GM21526 (cell line): ENCODE data around the gene SYTL5.
A peak's percentile ranks its signal among the peaks of the same experiment; 100 is the strongest.
"Not testable (repeated sequence)": the region's sequence is repeated elsewhere in the genome, so short reads cannot be mapped to it uniquely, and the experiment has no call there.

Source experiments
- ATAC-seq: cut with Tn5 transposase; IDR thresholded peaks from one replicate; pipeline ENCODE4 v1.9.1; 2021; ENCODE audit warnings: moderate library complexity; ENCODE audit not compliant: unreplicated experiment, low FRiP score

The SYTL5 gene

DNA sequence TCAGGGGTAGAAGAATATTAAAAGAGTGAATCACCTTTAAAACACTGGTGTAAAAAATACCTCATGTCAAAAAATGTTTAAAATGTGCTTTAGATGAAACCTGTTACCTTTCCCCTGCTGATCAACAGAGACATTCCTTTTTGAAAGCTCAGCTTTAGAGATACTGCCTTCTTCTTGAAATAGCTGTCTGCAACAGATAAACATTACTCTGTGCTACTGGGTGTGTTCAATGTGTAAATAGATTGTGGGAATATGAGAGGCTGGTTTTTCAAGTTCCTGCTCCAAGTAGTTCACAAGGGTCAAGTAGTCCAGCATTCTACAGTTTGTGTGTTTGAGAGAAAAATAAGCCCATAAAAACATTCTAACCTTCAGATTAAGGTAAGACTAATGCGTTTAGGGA, at the start of gene SYTL5:
Gene SYTL5, plus strand, starts transcription at position 263 of the 400 bp plus-strand sequence. CDS start 27,337 bp downstream, outside the sequence.
- ATAC-seq, result no peak

DNA sequence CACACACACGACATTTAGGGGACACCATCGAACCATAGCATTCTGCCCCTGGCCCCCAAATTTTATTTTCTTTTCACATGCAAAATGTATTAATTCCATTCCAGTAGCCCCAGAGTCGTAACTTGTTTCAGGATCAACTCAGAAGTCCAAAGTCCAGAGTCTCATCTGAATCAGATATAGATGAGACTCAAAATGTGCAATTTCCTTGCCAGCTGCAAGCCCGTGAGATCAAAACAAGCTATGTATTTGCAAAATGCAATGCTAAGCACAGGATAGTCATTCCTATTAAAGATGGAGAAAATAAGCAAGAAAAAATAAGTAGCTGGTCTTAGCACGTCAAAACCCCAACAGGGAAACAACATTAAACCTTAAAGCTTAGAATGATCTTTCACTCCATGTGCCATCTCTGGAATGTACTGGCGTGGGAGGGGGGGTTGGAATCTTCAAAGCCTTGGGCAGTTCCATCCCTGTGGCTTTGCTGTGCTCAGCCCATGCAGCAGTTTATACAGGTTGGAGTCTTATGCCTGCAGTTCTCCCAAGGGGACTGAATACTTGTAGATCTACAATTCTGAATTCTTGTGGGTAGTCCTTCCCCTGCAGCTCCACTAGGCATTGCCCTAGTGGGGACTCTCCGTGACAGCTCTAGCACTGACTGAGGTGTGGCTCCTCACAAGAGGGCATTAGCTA, 47.7 kb upstream of the SYTL5 start:
- ATAC-seq, result no peak

- no peak for ATAC-seq
Measured at GRCh38 chrX:37959212-37960021, 46.9 kb upstream of the SYTL5 start.

- no peak for ATAC-seq
Measured at GRCh38 chrX:37961118-37961517, 45.2 kb upstream of the SYTL5 start.

DNA sequence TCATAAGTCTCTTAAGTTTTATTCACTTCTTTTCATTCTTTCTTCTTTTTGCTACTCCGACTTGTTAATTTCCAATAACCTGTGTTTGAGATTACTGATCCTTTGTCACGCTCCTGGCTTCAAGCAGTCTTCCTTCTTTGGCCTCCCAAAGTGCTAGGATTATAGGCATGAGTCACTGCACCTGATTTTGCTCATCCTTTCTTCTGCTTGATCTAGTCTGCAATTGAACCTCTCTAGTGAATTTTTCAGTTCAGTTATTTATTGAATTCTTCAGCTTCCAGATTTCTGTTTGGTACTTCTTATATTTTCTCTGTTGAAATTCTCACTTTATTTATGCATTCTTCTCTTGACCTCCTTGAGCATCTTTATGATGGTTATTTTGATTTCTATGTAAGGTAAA, 38.6 kb upstream of the SYTL5 start:
- no peak for ATAC-seq

- no peak for ATAC-seq
Measured at GRCh38 chrX:37975421-37975820, 30.9 kb upstream of the SYTL5 start.

GRCh38 chrX:37976153-37976552, 30.2 kb upstream of the SYTL5 start:
- no peak for ATAC-seq

DNA sequence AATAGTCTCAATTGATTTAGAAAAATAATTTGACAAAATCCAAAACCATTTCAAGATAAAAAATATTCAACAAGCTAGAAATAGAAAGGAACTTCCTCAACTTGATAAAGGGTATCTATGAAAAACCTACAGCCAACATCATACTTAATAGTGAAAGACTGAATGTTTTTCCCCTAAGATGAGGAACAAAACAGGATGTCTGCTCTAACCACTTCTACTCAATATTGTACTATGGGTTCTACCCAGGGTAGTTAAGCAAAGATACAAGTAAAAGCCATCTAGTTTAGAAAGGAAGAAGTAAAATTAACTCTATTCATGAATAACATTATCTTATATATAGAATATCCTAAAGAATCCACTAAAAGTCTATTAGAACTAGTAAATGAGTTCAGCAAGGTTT, 21.5 kb upstream of the SYTL5 start:
- no peak for ATAC-seq

DNA sequence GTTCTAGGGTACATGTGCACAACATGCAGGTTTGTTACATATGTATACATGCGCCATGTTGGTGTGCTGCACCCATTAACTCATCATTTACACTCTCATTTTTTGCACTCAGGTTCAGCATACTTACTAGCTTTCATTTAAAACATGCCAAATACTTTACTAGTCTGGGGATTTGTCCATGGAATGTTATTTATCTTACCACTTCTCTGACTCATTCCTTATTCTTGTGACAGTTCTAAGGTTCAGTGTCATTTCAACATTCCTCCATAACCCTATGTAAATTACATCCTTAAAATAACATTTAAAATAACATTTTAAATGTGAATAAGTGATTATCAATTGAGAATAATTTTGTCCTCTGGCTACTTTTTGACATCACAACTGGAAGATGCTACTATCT, 19.5 kb upstream of the SYTL5 start:
- ATAC-seq, result no peak

GRCh38 chrX:37989304-37989703, 17.0 kb upstream of the SYTL5 start:
- no peak for ATAC-seq

GRCh38 chrX:37991303-37991702, 15.1 kb upstream of the SYTL5 start:
- ATAC-seq, result not testable (repeated sequence)

DNA sequence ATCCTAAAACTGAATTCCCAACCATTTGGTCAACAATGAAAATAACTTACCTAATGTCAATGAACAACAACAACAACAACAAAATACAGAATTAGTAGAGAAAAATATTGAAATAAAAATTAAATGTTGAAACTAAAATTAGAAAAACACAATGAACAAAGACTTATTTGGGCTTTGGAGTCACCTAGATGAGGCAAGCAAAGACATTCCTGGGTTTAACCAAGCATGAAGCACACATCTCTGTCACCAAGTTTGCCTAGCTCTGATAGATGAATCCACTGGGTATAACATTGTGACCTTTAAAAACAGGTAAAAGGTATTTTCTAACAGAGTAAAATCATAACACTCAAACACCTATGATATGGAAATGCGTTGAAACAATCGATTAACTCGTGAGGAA, 13.2 kb upstream of the SYTL5 start:
- no peak for ATAC-seq

DNA sequence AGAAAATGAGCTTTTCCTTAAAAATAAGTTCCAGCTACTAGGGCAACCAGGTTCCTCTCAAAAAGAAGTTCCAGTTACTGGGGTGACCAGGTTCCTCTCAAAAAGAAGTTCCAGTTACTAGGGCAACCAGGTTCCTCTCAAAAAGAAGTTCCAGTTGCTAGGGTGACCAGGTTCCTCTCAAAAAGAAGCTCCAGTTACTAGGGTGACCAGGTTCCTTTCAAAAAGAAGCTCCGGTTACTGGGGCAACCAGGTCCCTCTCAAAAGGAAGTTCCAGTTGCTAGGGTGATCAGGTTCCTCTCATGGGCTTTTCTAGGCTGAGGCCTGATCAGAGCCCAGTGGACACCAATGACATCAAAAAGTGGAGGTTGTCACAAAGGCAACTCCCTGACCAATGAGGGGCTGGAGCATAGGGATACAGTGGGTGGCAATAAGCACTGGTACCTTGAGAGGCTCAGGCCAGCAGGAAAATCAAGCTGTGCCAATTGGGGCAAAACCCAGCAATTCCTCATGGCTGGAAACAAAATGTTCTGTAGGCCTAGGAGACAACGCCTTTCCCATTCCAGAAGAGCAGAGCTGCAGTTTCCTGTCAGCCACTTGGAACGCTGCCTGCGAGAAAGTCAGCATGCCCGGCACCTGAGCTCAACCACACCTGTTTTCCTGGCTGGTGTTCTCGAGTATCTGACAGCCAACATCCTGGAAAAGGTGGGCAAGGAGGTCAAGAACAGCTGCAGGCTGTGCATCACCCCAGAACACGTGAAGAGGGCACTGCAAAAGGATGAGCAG, 12.3 kb upstream of the SYTL5 start:
- ATAC-seq, result peak; percentile 54

- ATAC-seq, result no peak
Measured at GRCh38 chrX:37995428-37995827, 10.9 kb upstream of the SYTL5 start.

DNA sequence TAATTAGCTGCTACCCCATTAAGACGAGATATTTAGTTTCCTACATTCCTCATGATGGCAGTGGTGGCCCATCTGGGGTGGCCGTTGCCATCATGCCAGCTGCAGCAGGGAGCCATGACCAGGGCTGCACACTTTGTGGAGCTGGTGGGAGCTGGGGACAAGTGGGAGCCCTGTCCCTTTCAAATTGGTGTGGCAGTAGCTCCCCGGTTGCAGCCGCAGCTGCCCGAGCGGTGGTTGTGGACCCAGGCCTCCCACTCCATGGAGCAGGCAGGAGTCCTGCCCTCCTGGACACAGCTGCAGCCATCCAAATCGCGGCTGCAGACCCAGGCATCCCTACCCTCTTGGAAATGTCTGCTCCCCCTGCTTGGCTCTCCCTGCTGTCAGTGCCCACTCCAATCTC, 9.3 kb upstream of the SYTL5 start:
- no peak for ATAC-seq

GRCh38 chrX:37998586-37999262, 7.6 kb upstream of the SYTL5 start:
- no peak for ATAC-seq

- ATAC-seq, result no peak
Measured at GRCh38 chrX:38000706-38001105, 5.6 kb upstream of the SYTL5 start.

DNA sequence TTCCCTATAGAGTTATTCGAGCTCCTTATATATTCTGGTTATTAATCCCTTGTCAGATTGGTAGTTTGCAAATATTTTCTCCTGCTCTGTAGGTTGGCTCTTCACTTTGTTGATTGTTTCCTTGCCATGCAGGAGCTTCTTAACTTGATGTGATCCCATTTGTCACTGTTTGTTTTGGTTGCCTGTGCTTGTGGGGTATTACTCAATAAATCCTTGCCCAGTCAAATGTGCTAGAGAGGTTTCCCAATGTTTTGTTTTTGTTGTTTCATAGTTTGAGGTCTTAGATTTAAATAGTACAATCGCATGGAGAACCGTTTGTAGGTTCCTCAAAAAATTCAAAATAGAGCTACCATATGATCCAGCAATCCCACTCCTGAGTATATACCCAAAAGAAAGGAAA, 2.3 kb upstream of the SYTL5 start:
- ATAC-seq, result no peak

GRCh38 chrX:38006778-38007177, 425 bp downstream of the SYTL5 start:
- ATAC-seq, result no peak

- no peak for ATAC-seq
Measured at GRCh38 chrX:38008658-38009057, 2.3 kb downstream of the SYTL5 start.

DNA sequence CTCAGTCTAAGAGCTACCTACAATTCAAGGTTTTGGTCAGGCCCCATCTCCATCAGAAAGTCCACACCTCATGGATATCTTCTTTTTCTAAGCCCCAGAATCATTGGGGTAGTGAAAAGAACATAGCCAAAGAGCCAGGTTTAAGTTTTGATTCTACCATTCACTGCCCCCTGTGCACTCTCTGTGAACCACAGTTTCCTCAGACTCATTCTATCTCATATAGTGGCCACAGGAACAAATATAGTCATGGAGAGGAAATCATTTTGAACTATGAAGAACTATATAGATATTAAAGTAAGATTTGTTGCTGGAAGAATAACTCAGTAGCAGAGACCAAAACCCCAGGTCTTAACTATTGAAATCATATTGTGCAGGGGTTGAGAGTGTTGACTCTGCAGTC, 3.3 kb downstream of the SYTL5 start:
- no peak for ATAC-seq
